ENCODE results near the gene SH3PXD2A.

The SH3PXD2A gene

GRCh38 chr10:103802081-103802480 lies 53.3 kb downstream of the SH3PXD2A start:
- Histone ChIP-seq H2AFZ (ENCODE audit: insufficient read depth, low read length, poor library complexity) (no peak overlapping the region), H2BK12ac (ENCODE audit: low read length) (no peak overlapping the region), H3K18ac (ENCODE audit: low read length) (no peak overlapping the region)

GRCh38 chr10:103800789-103801540 lies 54.4 kb downstream of the SH3PXD2A start:
- no peak overlapping the region for H4K8ac ChIP-seq (ENCODE audit: low read depth, low read length)
- no peak overlapping the region for H2BK120ac ChIP-seq (ENCODE audit: insufficient read depth, low read length, poor library complexity)
- H2BK12ac ChIP-seq (ENCODE audit: low read length) = no peak overlapping the region
- no peak overlapping the region for H4K91ac ChIP-seq (ENCODE audit: low read depth, low read length)
- no peak overlapping the region for H3K23ac ChIP-seq (ENCODE audit: low read length)
- no peak overlapping the region for H3K9ac ChIP-seq (ENCODE audit: low read length)
- H3K4ac ChIP-seq (ENCODE audit: low read depth, low read length) = no peak overlapping the region
- no peaks in the 10 kb centered on the region for H3K27me3 ChIP-seq (ENCODE audit: insufficient read depth, low read length)
- no peak overlapping the region for H3K4me2 ChIP-seq (ENCODE audit: low read length)
- H4K12ac ChIP-seq (ENCODE audit: low read depth, low read length) = no peak overlapping the region
- no peak overlapping the region for H2AK5ac ChIP-seq (ENCODE audit: low read length)
- no peak overlapping the region for H3K14ac ChIP-seq (ENCODE audit: low read length)
- peaks cover 17 to 28% of the 10 kb centered on the region in 2 experiments for H3K4me1 ChIP-seq (ENCODE audit: control insufficient read depth in 1 of 2, insufficient read depth in 2 of 2, low read length in 2 of 2)
- H3K27ac ChIP-seq (ENCODE audit: low read depth, low read length) = no peak overlapping the region
- no peak overlapping the region for H3K18ac ChIP-seq (ENCODE audit: low read length)
- H3K79me2 ChIP-seq (ENCODE audit: control insufficient read depth, insufficient read depth, low read length, poor library complexity) = no peaks in the 10 kb centered on the region
- no peak overlapping the region for H2AFZ ChIP-seq (ENCODE audit: insufficient read depth, low read length, poor library complexity)
- peaks cover 3% of the 10 kb centered on the region for H3K79me1 ChIP-seq (ENCODE audit: low read length)
- no peaks in the 10 kb centered on the region for H3K9me3 ChIP-seq (ENCODE audit: insufficient read depth, low read depth, low read length)
- WGBS (ENCODE audit: extremely low coverage, insufficient coverage, insufficient read length) = no CpG with 5 or more reads among the region's 10 CpGs
- DNase-seq = peak; percentile 52 to 56
- no peaks in the 10 kb centered on the region for H3K36me3 ChIP-seq (ENCODE audit: control insufficient read depth in 1 of 2, insufficient read depth in 2 of 2, low read length in 2 of 2)
- no peak overlapping the region for H2BK5ac ChIP-seq (ENCODE audit: low read depth, low read length, poor library complexity)
- H3K4me3 ChIP-seq (ENCODE audit: low read depth, low read length) = no peak overlapping the region

More at GRCh38 chr10:103802081-103802480, 53.3 kb downstream of the SH3PXD2A start:
- Histone ChIP-seq H4K8ac (ENCODE audit: low read depth, low read length) (no peak overlapping the region), H4K12ac (ENCODE audit: low read depth, low read length) (no peak overlapping the region), H2BK5ac (ENCODE audit: low read depth, low read length, poor library complexity) (no peak overlapping the region), H3K4me3 (ENCODE audit: low read depth, low read length) (no peak overlapping the region), H3K79me1 (ENCODE audit: low read length) (peaks cover 3% of the 10 kb centered on the region), H2AK5ac (ENCODE audit: low read length) (no peak overlapping the region), H3K9ac (ENCODE audit: low read length) (no peak overlapping the region), H3K79me2 (ENCODE audit: control insufficient read depth, insufficient read depth, low read length, poor library complexity) (no peaks in the 10 kb centered on the region), H4K91ac (ENCODE audit: low read depth, low read length) (no peak overlapping the region), H3K27me3 (ENCODE audit: insufficient read depth, low read length) (no peaks in the 10 kb centered on the region), H3K14ac (ENCODE audit: low read length) (no peak overlapping the region), H3K23ac (ENCODE audit: low read length) (no peak overlapping the region), H2BK120ac (ENCODE audit: insufficient read depth, low read length, poor library complexity) (no peak overlapping the region), H3K9me3 (ENCODE audit: insufficient read depth, low read depth, low read length) (no peaks in the 10 kb centered on the region), H3K36me3 (ENCODE audit: control insufficient read depth in 1 of 2, insufficient read depth in 2 of 2, low read length in 2 of 2) (no peaks in the 10 kb centered on the region), H3K27ac (ENCODE audit: low read depth, low read length) (no peak overlapping the region), H3K4me1 (ENCODE audit: control insufficient read depth in 1 of 2, insufficient read depth in 2 of 2, low read length in 2 of 2) (peaks cover 23 to 32% of the 10 kb centered on the region in 2 experiments), H3K4ac (ENCODE audit: low read depth, low read length) (no peak overlapping the region), H3K4me2 (ENCODE audit: low read length) (no peak overlapping the region)
- no peak for DNase-seq
- no CpG with 5 or more reads among the region's 6 CpGs for WGBS (ENCODE audit: extremely low coverage, insufficient coverage, insufficient read length)

- Histone ChIP-seq H2BK12ac (ENCODE audit: low read length) (peak overlapping the region; percentile 7), H3K23ac (ENCODE audit: low read length) (no peak overlapping the region), H3K27me3 (ENCODE audit: insufficient read depth, low read length) (no peaks in the 10 kb centered on the region), H3K9ac (ENCODE audit: low read length) (no peak overlapping the region), H3K4me3 (ENCODE audit: low read depth, low read length) (no peak overlapping the region), H4K91ac (ENCODE audit: low read depth, low read length) (no peak overlapping the region), H3K14ac (ENCODE audit: low read length) (no peak overlapping the region), H4K12ac (ENCODE audit: low read depth, low read length) (no peak overlapping the region), H3K9me3 (ENCODE audit: insufficient read depth, low read depth, low read length) (no peaks in the 10 kb centered on the region), H2BK120ac (ENCODE audit: insufficient read depth, low read length, poor library complexity) (no peak overlapping the region), H2AFZ (ENCODE audit: insufficient read depth, low read length, poor library complexity) (no peak overlapping the region), H3K4me1 (ENCODE audit: control insufficient read depth in 1 of 2, insufficient read depth in 2 of 2, low read length in 2 of 2) (peaks cover 17 to 25% of the 10 kb centered on the region in 2 experiments), H3K36me3 (ENCODE audit: control insufficient read depth in 1 of 2, insufficient read depth in 2 of 2, low read length in 2 of 2) (no peaks in the 10 kb centered on the region), H3K18ac (ENCODE audit: low read length) (no peak overlapping the region), H3K27ac (ENCODE audit: low read depth, low read length) (no peak overlapping the region), H2AK5ac (ENCODE audit: low read length) (no peak overlapping the region), H2BK5ac (ENCODE audit: low read depth, low read length, poor library complexity) (no peak overlapping the region), H4K8ac (ENCODE audit: low read depth, low read length) (no peak overlapping the region), H3K79me1 (ENCODE audit: low read length) (peaks cover 3% of the 10 kb centered on the region), H3K4ac (ENCODE audit: low read depth, low read length) (no peak overlapping the region), H3K4me2 (ENCODE audit: low read length) (no peak overlapping the region), H3K79me2 (ENCODE audit: control insufficient read depth, insufficient read depth, low read length, poor library complexity) (no peaks in the 10 kb centered on the region)
- no CpG with 5 or more reads among the region's 3 CpGs for WGBS (ENCODE audit: extremely low coverage, insufficient coverage, insufficient read length)
- peak in 1 of 2 donors; percentile 25 for DNase-seq
Observed at GRCh38 chr10:103800089-103800488, 55.3 kb downstream of the SH3PXD2A start.

- H3K4ac ChIP-seq (ENCODE audit: low read depth, low read length) = no peak overlapping the region
- no peak overlapping the region for H4K91ac ChIP-seq (ENCODE audit: low read depth, low read length)
- H3K23ac ChIP-seq (ENCODE audit: low read length) = no peak overlapping the region
- H3K4me1 ChIP-seq (ENCODE audit: control insufficient read depth in 1 of 2, insufficient read depth in 2 of 2, low read length in 2 of 2) = peaks cover 17 to 20% of the 10 kb centered on the region in 2 experiments
- no peak overlapping the region for H2BK5ac ChIP-seq (ENCODE audit: low read depth, low read length, poor library complexity)
- peak; percentile 78 to 82 for DNase-seq
- H3K4me3 ChIP-seq (ENCODE audit: low read depth, low read length) = no peak overlapping the region
- H2AFZ ChIP-seq (ENCODE audit: insufficient read depth, low read length, poor library complexity) = no peak overlapping the region
- no peak overlapping the region for H4K8ac ChIP-seq (ENCODE audit: low read depth, low read length)
- no peak overlapping the region for H4K12ac ChIP-seq (ENCODE audit: low read depth, low read length)
- no peaks in the 10 kb centered on the region for H3K36me3 ChIP-seq (ENCODE audit: control insufficient read depth in 1 of 2, insufficient read depth in 2 of 2, low read length in 2 of 2)
- peaks cover 3% of the 10 kb centered on the region for H3K79me1 ChIP-seq (ENCODE audit: low read length)
- no peak overlapping the region for H3K18ac ChIP-seq (ENCODE audit: low read length)
- H2BK120ac ChIP-seq (ENCODE audit: insufficient read depth, low read length, poor library complexity) = no peak overlapping the region
- no peaks in the 10 kb centered on the region for H3K9me3 ChIP-seq (ENCODE audit: insufficient read depth, low read depth, low read length)
- H3K27me3 ChIP-seq (ENCODE audit: insufficient read depth, low read length) = no peaks in the 10 kb centered on the region
- no peak overlapping the region for H3K4me2 ChIP-seq (ENCODE audit: low read length)
- no CpG with 5 or more reads among the region's 4 CpGs for WGBS (ENCODE audit: extremely low coverage, insufficient coverage, insufficient read length)
- no peak overlapping the region for H3K14ac ChIP-seq (ENCODE audit: low read length)
- H3K9ac ChIP-seq (ENCODE audit: low read length) = no peak overlapping the region
- H2BK12ac ChIP-seq (ENCODE audit: low read length) = no peak overlapping the region
- no peak overlapping the region for H3K27ac ChIP-seq (ENCODE audit: low read depth, low read length)
- no peak overlapping the region for H2AK5ac ChIP-seq (ENCODE audit: low read length)
- no peaks in the 10 kb centered on the region for H3K79me2 ChIP-seq (ENCODE audit: control insufficient read depth, insufficient read depth, low read length, poor library complexity)
Observed at GRCh38 chr10:103799341-103799740, 56.0 kb downstream of the SH3PXD2A start.

Measured in trophoblast cell (in vitro differentiated cells and primary cell).